CD4-positive, alpha-beta T cell (primary cell): ENCODE data around the gene ASPHD2. TPM values are rescaled to one million over a fixed set of nuclear protein-coding genes. Genes with fewer than 3 reads are reported as not detected.

Experiments
- ATAC-seq: fragments of 200-7000 bp; cut with Tn5 transposase; one replicate; pipeline ENCODE4 v1.10.0; 2022; ENCODE audit warnings: mild to moderate bottlenecking; ENCODE audit not compliant: poor library complexity
- CTCF ChIA-PET: fragments of 350-600 bp; sonication (Branson Sonifier 250); formaldehyde crosslinking; loops from one replicate; lab custom pipeline; 2021; ENCODE audit warnings: antibody characterized with exemption, inconsistent platforms; lab: Charles Lee
- POLR2A ChIA-PET: fragments of 350-600 bp; sonication (Branson Sonifier 250); formaldehyde crosslinking; loops from one replicate; lab custom pipeline; 2021; ENCODE audit warnings: antibody characterized with exemption, inconsistent platforms; lab: Charles Lee
- DNase-seq, 14 experiments: peaks; one replicate each; pipeline ENCODE4 v3.0.0-alpha.2; 2013 to 2020; ENCODE audit warnings: mixed read lengths in 2 of 14
- H3K27ac ChIP-seq, 2 donors: one replicate each; pipeline versions ENCODE4 v1.5.1 to v1.7.0; 2013; ENCODE audit warnings: low read length in 2 of 2, low read depth in 1 of 2, mild to moderate bottlenecking in 1 of 2
- H3K27me3 ChIP-seq, 2 experiments: 1 replicate in 1 of 2; 2 replicates in 1 of 2; pipeline versions ENCODE4 v1.6.1 to v1.7.0; 2013; ENCODE audit warnings: low read length in 2 of 2, control low read depth in 1 of 2, mild to moderate bottlenecking in 1 of 2, moderate library complexity in 1 of 2; ENCODE audit not compliant: insufficient read depth in 2 of 2, control insufficient read depth in 1 of 2
- H3K36me3 ChIP-seq: one replicate; pipeline ENCODE4 v1.6.1; 2013; ENCODE audit warnings: low read length, control low read depth; ENCODE audit not compliant: insufficient read depth
- H3K4me1 ChIP-seq: one replicate; pipeline ENCODE4 v1.6.1; 2013; ENCODE audit warnings: low read length, control low read depth; ENCODE audit not compliant: insufficient read depth
- H3K4me3 ChIP-seq: one replicate; pipeline ENCODE4 v1.5.1; 2013; ENCODE audit warnings: mild to moderate bottlenecking, low read length, moderate library complexity
- H3K9me3 ChIP-seq, 2 experiments: 1 replicate in 1 of 2; 2 replicates in 1 of 2; pipeline versions ENCODE4 v1.6.1 to v1.7.0; 2013; ENCODE audit warnings: low read length in 2 of 2, mild to moderate bottlenecking in 2 of 2, control low read depth in 1 of 2, moderate library complexity in 1 of 2; ENCODE audit not compliant: control insufficient read depth in 1 of 2, insufficient read depth in 1 of 2
- H3K27ac Mint-ChIP-seq: one replicate; pipeline ENCODE4 v1.8.0; 2020; ENCODE audit warnings: mixed read lengths
- H3K27me3 Mint-ChIP-seq: one replicate; pipeline ENCODE4 v1.8.0; 2021; ENCODE audit warnings: mixed read lengths
- H3K36me3 Mint-ChIP-seq: one replicate; pipeline ENCODE4 v1.8.0; 2021; ENCODE audit warnings: low read depth, mixed read lengths
- H3K4me1 Mint-ChIP-seq: one replicate; pipeline ENCODE4 v1.8.0; 2021; ENCODE audit warnings: low read depth, mixed read lengths
- H3K4me3 Mint-ChIP-seq: one replicate; pipeline ENCODE4 v1.8.0; 2020; ENCODE audit warnings: mild to moderate bottlenecking, mixed read lengths
- H3K9me3 Mint-ChIP-seq: one replicate; pipeline ENCODE4 v1.8.0; 2020; ENCODE audit warnings: mixed read lengths
- CTCF ChIP-seq: fragments of 200-600 bp; IDR thresholded peaks from one replicate; pipeline ENCODE4 v1.8.0; 2022; ENCODE audit warnings: antibody characterized with exemption, mild to moderate bottlenecking
- intact Hi-C, 2 experiments: fragments of 100-400 bp; cut with DNase I in 1 of 2; cut with micrococcal nuclease in 1 of 2; formaldehyde crosslinking; loops; one replicate each; pipeline versions ENCODE4 v1.15.1 to v1.9.0; 2023 to 2025; cut with DNase I, micrococcal nuclease
- total RNA-seq, 174 experiments: library from RNA in 2 of 174; stranded (reverse) in 2 of 174; gene quantifications; one replicate each; pipeline ENCODE4 v1.2.3 and lab custom pipeline; 2021 to 2026

ASPHD2 gene
- total RNA-seq, 2 experiments from 2014 or later = 0.70 to 0.85 TPM

- H3K27ac ChIP-seq = no peak overlapping the region
- H3K27me3 Mint-ChIP-seq = peaks cover 17% of the 10 kb centered on the region
- TF ChIP-seq CTCF = no peak
- intact Hi-C loops = no loop called here
- H3K27ac Mint-ChIP-seq = no peak overlapping the region
- no peak for DNase-seq
- ChIA-PET POLR2A (no interaction called here), CTCF (interaction anchor here (1.0 kb wide), 1 partner anchor 10 kb away, joined by 3 read pairs; no protein-coding TSS in a partner anchor)
- no peaks in the 10 kb centered on the region for H3K4me1 Mint-ChIP-seq
- H3K36me3 Mint-ChIP-seq = no peaks in the 10 kb centered on the region
- no peaks in the 10 kb centered on the region for H3K4me1 ChIP-seq
- H3K4me3 ChIP-seq = no peak overlapping the region
- H3K4me3 Mint-ChIP-seq = no peak overlapping the region
- no peaks in the 10 kb centered on the region for H3K9me3 Mint-ChIP-seq
- no peak for ATAC-seq
- H3K27me3 ChIP-seq = peaks cover 3 to 6% of the 10 kb centered on the region in 2 experiments
- H3K9me3 ChIP-seq = no peaks in the 10 kb centered on the region
- H3K36me3 ChIP-seq = no peaks in the 10 kb centered on the region
Measured at GRCh38 chr22:26409719-26410335, 19.2 kb upstream of the ASPHD2 start.

- POLR2A ChIA-PET = interaction anchor here (1.4 kb wide), 1 partner anchor 73 kb away, joined by 4 read pairs; the partner anchor contains the start of genes HPS4 and SRRD
- no peaks in the 10 kb centered on the region for H3K9me3 ChIP-seq
- Mint-ChIP-seq H3K9me3 (no peaks in the 10 kb centered on the region), H3K36me3 (no peaks in the 10 kb centered on the region), H3K4me1 (no peaks in the 10 kb centered on the region), H3K27me3 (peaks cover 17% of the 10 kb centered on the region), H3K4me3 (no peak overlapping the region), H3K27ac (no peak overlapping the region)
- intact Hi-C loops = no loop called here
- CTCF ChIA-PET = interaction anchor here (1.0 kb wide), 1 partner anchor 10 kb away, joined by 3 read pairs; no protein-coding TSS in a partner anchor
- H3K4me1 ChIP-seq = no peaks in the 10 kb centered on the region
- no peak for DNase-seq
- peaks cover 0 to 6% of the 10 kb centered on the region in 2 experiments for H3K27me3 ChIP-seq
- H3K27ac ChIP-seq = no peak overlapping the region
- H3K4me3 ChIP-seq = no peak overlapping the region
- no peak for ATAC-seq
- no peaks in the 10 kb centered on the region for H3K36me3 ChIP-seq
- no peak for TF ChIP-seq CTCF
Measured at GRCh38 chr22:26410386-26410785, 18.7 kb upstream of the ASPHD2 start.

GRCh38 chr22:26414347-26414746, 14.7 kb upstream of the ASPHD2 start:
- no peaks in the 10 kb centered on the region for H3K9me3 Mint-ChIP-seq
- ChIA-PET POLR2A (no interaction called here), CTCF (no interaction called here)
- DNase-seq = no peak
- TF ChIP-seq CTCF = no peak
- H3K27me3 Mint-ChIP-seq = peaks cover 31% of the 10 kb centered on the region
- no peak overlapping the region for H3K4me3 Mint-ChIP-seq
- Histone ChIP-seq H3K27ac (no peak overlapping the region), H3K9me3 (no peaks in the 10 kb centered on the region), H3K27me3 (peaks cover 0 to 9% of the 10 kb centered on the region in 2 experiments), H3K4me3 (no peak overlapping the region), H3K36me3 (no peaks in the 10 kb centered on the region), H3K4me1 (no peaks in the 10 kb centered on the region)
- no peak overlapping the region for H3K27ac Mint-ChIP-seq
- ATAC-seq = no peak
- H3K4me1 Mint-ChIP-seq = no peaks in the 10 kb centered on the region
- intact Hi-C loops = no loop called here
- H3K36me3 Mint-ChIP-seq = no peaks in the 10 kb centered on the region
